Uterus (tissue), 2 donors: ENCODE data around the gene KIF24.

Experiments
- POLR2A ChIP-seq, 2 donors: fragments of 450-650 bp; IDR thresholded peaks; one replicate each; pipeline ENCODE4 v1.6.1; 2016; ENCODE audit warnings: antibody characterized with exemption in 2 of 2, mild to moderate bottlenecking in 1 of 2, moderate library complexity in 1 of 2
- TF ChIP-seq, protein P1 (sequence below), 4 experiments: fragments of 200-600 bp in 2 of 4; fragments of 450-650 bp in 2 of 4; sonication (generic) in 2 of 4; IDR thresholded peaks; one replicate each; pipeline ENCODE4 v1.5.1; 2016 to 2019; ENCODE audit warnings: antibody characterized with exemption in 4 of 4, mild to moderate bottlenecking in 2 of 4, moderate library complexity in 1 of 4

DNA sequence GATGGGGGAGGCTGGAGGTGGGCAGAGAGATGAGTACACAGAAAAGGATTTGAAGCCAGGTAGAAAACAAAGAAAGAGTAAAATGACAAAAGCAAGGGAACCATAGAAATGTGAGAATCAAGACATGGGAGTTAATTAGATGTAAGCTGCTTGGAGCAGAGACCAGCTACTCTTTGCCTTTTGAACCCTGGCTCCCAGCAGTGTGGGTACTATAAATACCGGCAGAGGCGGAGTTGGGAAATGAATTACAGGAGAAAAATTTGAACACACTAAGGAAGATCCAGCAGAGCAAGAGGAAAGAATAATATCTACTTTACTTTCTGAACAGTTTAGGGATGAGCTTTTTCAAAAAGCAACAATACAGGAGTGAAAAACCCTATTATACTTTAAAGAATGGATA, 36.5 kb downstream of the KIF24 start:
- TF ChIP-seq, protein P1, sequence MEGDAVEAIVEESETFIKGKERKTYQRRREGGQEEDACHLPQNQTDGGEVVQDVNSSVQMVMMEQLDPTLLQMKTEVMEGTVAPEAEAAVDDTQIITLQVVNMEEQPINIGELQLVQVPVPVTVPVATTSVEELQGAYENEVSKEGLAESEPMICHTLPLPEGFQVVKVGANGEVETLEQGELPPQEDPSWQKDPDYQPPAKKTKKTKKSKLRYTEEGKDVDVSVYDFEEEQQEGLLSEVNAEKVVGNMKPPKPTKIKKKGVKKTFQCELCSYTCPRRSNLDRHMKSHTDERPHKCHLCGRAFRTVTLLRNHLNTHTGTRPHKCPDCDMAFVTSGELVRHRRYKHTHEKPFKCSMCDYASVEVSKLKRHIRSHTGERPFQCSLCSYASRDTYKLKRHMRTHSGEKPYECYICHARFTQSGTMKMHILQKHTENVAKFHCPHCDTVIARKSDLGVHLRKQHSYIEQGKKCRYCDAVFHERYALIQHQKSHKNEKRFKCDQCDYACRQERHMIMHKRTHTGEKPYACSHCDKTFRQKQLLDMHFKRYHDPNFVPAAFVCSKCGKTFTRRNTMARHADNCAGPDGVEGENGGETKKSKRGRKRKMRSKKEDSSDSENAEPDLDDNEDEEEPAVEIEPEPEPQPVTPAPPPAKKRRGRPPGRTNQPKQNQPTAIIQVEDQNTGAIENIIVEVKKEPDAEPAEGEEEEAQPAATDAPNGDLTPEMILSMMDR (IDR thresholded peaks at IDR 0.05), result no peak
- no peak for TF ChIP-seq POLR2A (IDR thresholded peaks at IDR 0.05)
